Esophagus muscularis mucosa (tissue), 4 donors: ENCODE results near the gene SPAAR. TPM values are rescaled to one million over a fixed set of nuclear protein-coding genes. Genes with fewer than 3 reads are reported as not detected.
A peak's percentile ranks its signal among the peaks of the same experiment; 100 is the strongest.

Experiments used
- DNase-seq: peaks from one replicate; pipeline ENCODE4 v3.0.0-alpha.2; 2017; ENCODE audit errors: extremely low spot score
- H3K27ac ChIP-seq, 4 donors: fragments of 200-600 bp; sonication (generic); replicated peaks in 1 of 4; 1 replicate in 3 of 4; 2 replicates in 1 of 4; pipeline ENCODE4 v1.5.1; 2016 to 2019; ENCODE audit warnings: mild to moderate bottlenecking in 1 of 4
- H3K27me3 ChIP-seq, 4 donors: fragments of 200-600 bp; sonication (generic); one replicate each; pipeline versions ENCODE4 v1.5.1 to v1.6.0; 2016 to 2019
- H3K36me3 ChIP-seq, 4 donors: fragments of 200-600 bp; sonication (generic); one replicate each; pipeline ENCODE4 v1.5.1; 2016 to 2019
- H3K4me1 ChIP-seq, 4 donors: fragments of 200-600 bp; sonication (generic); one replicate each; pipeline ENCODE4 v1.5.1; 2016 to 2019
- H3K4me3 ChIP-seq, 4 donors: fragments of 200-600 bp; sonication (generic); 1 replicate in 2 of 4; 2 replicates in 2 of 4; pipeline ENCODE4 v1.5.1; 2016 to 2019; ENCODE audit warnings: mild to moderate bottlenecking in 4 of 4, moderate library complexity in 1 of 4
- H3K9me3 ChIP-seq, 4 donors: fragments of 200-600 bp; sonication (generic); 1 replicate in 3 of 4; 2 replicates in 1 of 4; pipeline ENCODE4 v1.5.1; 2016 to 2019
- EP300 ChIP-seq: sonication (generic); formaldehyde crosslinking; IDR thresholded peaks from one replicate; pipeline ENCODE4 v1.6.1; 2017; ENCODE audit warnings: antibody characterized with exemption
- POLR2A ChIP-seq: fragments of 450-650 bp; IDR thresholded peaks from one replicate; pipeline ENCODE4 v1.6.1; 2017; ENCODE audit warnings: antibody characterized with exemption, moderate library complexity, mild to moderate bottlenecking, low read depth
- POLR2AphosphoS5 ChIP-seq, 2 donors: sonication (generic); formaldehyde crosslinking; IDR thresholded peaks; one replicate each; pipeline ENCODE4 v1.6.1; 2017; ENCODE audit warnings: antibody characterized with exemption in 2 of 2
- WGBS: methylation state at CpG from one replicate; pipeline ENCODE4 v1.1.5; 2018; 5-methylcytosine and 5-hydroxymethylcytosine counted together
- intact Hi-C: fragments of 100-400 bp; cut with DNase I; formaldehyde crosslinking; loops from one replicate; pipeline ENCODE4 v1.15.1; 2023
- total RNA-seq, 4 donors: library from RNA; depleted of rRNA; stranded (reverse); fragments of >200 nt; gene quantifications; one replicate each; pipeline versions ENCODE4 v1.1.0 to v1.2.1, GENCODE V29; 2016
- TF ChIP-seq, protein P1 (sequence below), 3 experiments: fragments of 200-600 bp in 2 of 3; fragments of 450-650 bp in 1 of 3; sonication (generic) in 2 of 3; IDR thresholded peaks; one replicate each; pipeline ENCODE4 v1.5.1; 2017 to 2019; ENCODE audit warnings: antibody characterized with exemption in 3 of 3, mild to moderate bottlenecking in 2 of 3, moderate library complexity in 1 of 3

Gene SPAAR
- total RNA-seq, 4 donors from 2014 or later, result 2.1 to 5.7 (median 2.8) TPM

DNA sequence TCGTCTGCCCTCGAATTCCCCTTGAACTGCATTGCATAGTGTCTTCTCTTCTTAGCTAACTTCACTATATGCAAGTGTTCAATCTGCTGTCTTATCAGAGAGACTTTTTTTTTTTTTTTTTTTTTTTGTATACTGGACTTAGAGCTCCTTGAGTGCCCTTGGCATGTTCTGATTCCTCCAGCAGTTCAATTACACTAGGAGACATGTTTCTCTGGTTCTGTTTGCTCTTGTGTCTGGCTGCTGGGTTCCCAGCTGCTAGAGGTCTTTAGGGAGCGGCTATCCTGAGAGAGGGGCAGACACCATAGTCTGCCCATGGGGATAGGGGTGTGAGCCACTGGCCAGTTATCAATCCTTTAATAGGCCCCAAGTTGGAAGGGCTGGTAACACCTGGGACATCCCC, 35.6 kb downstream of the SPAAR start:
- DNase-seq, result no peak
- Histone ChIP-seq H3K27me3 (no peaks in the 10 kb centered on the region), H3K9me3 (no peaks in the 10 kb centered on the region), H3K4me1 (peaks cover 6 to 16% (median 12%) of the 10 kb centered on the region in 4 donors), H3K27ac (peak overlapping the region in 2 of 4 donors; percentile 18 to 39), H3K36me3 (no peaks in the 10 kb centered on the region), H3K4me3 (no peak overlapping the region)
- WGBS, result 97% methylated on average over 3 of the region's 3 CpGs
- no peak for TF ChIP-seq EP300
- no peak for TF ChIP-seq POLR2A
- no peak for TF ChIP-seq POLR2AphosphoS5 (IDR thresholded peaks at IDR 0.05)
- TF ChIP-seq, protein P1, sequence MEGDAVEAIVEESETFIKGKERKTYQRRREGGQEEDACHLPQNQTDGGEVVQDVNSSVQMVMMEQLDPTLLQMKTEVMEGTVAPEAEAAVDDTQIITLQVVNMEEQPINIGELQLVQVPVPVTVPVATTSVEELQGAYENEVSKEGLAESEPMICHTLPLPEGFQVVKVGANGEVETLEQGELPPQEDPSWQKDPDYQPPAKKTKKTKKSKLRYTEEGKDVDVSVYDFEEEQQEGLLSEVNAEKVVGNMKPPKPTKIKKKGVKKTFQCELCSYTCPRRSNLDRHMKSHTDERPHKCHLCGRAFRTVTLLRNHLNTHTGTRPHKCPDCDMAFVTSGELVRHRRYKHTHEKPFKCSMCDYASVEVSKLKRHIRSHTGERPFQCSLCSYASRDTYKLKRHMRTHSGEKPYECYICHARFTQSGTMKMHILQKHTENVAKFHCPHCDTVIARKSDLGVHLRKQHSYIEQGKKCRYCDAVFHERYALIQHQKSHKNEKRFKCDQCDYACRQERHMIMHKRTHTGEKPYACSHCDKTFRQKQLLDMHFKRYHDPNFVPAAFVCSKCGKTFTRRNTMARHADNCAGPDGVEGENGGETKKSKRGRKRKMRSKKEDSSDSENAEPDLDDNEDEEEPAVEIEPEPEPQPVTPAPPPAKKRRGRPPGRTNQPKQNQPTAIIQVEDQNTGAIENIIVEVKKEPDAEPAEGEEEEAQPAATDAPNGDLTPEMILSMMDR (IDR thresholded peaks at IDR 0.05), result no peak
- intact Hi-C loops, result no loop called here

DNA sequence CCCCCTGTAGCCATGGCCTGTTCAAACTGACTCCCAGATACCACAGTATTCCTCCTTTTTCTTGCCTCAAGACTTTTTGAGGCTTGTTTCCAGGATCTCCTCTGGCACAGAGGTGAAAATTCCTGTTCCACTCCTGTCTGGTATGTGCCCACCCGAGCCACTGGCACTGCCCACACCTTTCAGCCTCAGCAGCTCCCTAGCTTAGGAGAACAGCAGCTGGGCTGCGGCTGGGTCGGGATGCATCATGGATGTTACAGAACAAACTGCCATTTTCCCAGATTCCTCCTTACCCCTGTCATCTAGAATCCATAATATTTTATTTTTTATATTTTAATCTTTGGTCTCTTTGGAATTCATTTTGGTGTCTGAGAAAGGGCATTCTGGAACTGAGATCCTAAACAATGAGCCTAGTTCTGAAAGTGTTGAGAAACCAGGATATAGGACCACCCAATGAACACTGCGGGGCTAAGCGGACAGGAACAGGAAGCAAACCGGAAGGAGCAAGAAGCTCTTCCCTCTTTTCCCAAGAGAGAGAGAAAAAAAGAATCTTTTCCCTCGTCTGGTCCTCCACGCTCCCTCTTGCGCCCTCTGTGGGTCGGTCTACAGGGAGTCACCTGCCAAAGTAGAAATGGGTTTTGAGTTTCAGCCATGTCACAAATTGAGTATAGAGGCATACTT, 36.2 kb downstream of the SPAAR start:
- TF ChIP-seq POLR2AphosphoS5 (IDR thresholded peaks at IDR 0.05) (peak; percentile 53 to 54), POLR2A (no peak)
- TF ChIP-seq, protein P1 (IDR thresholded peaks at IDR 0.05), result peak; percentile 82 to 90 (median 86)
- 33% methylated on average over 10 of the region's 10 CpGs for WGBS
- H3K4me3 ChIP-seq, result peak overlapping the region in 3 of 4 donors; percentile 3 to 15 (median 12)
- DNase-seq, result no peak
- no peaks in the 10 kb centered on the region for H3K9me3 ChIP-seq
- H3K4me1 ChIP-seq, result peaks cover 6 to 16% (median 12%) of the 10 kb centered on the region in 4 donors
- intact Hi-C loops, result no loop called here
- H3K36me3 ChIP-seq, result no peaks in the 10 kb centered on the region
- H3K27me3 ChIP-seq, result no peaks in the 10 kb centered on the region
- H3K27ac ChIP-seq, result peak overlapping the region in 3 of 4 donors; percentile 18 to 39 (median 20)

DNA sequence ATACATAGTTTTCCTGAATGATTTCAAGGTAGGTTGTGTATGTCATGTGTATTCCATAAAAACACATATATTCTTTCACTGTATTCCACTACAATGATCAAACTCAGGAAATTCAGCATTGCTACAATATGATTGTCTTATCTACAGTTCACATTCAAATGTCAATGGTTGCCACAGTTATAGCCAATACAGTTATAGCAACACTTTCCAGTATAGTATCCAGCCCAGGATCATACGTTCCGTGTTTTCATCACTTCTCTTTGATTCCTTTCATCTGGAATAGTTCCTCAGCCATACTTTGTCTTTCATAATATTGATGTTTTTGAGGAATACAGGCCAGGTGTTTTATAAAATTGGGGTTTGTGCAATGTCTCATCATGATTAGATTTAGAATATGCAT, 39.2 kb downstream of the SPAAR start:
- no peak overlapping the region for H3K27ac ChIP-seq
- H3K36me3 ChIP-seq, result no peaks in the 10 kb centered on the region
- H3K27me3 ChIP-seq, result no peaks in the 10 kb centered on the region
- H3K4me3 ChIP-seq, result no peak overlapping the region
- TF ChIP-seq POLR2AphosphoS5 (IDR thresholded peaks at IDR 0.05) (no peak), POLR2A (no peak), EP300 (no peak)
- TF ChIP-seq, protein P1 (IDR thresholded peaks at IDR 0.05), result no peak
- H3K4me1 ChIP-seq, result peaks cover 6 to 18% (median 13%) of the 10 kb centered on the region in 4 donors
- no peaks in the 10 kb centered on the region for H3K9me3 ChIP-seq
- DNase-seq, result no peak
- intact Hi-C loops, result no loop called here
- WGBS, result 75% methylated on average over 2 of the region's 2 CpGs

DNA sequence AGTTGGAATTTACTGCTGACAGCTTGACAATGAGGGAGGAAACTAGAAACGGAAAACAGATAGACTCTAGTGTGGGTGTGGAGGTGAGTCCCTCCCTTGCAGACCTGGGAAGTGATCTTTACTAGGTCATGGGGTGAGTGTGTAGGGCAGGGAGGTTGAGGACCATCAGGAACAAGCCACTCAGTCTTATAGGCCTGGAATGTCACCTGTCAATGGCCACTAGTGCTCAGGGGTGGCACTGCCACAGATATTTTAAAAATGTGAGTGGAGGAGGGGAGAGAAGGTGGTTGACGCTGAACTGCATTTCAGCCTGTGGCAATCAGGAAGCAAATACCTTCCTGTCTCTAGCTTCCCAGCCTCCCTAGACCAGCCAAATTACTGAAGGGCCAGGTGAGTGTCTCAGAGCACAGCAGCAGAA, 39.6 kb downstream of the SPAAR start:
- TF ChIP-seq EP300 (no peak), POLR2AphosphoS5 (IDR thresholded peaks at IDR 0.05) (no peak), POLR2A (no peak)
- TF ChIP-seq, protein P1 (IDR thresholded peaks at IDR 0.05), result no peak
- Histone ChIP-seq H3K4me1 (peaks cover 6 to 18% (median 13%) of the 10 kb centered on the region in 4 donors), H3K27me3 (no peaks in the 10 kb centered on the region), H3K4me3 (no peak overlapping the region), H3K36me3 (no peaks in the 10 kb centered on the region), H3K9me3 (no peaks in the 10 kb centered on the region), H3K27ac (no peak overlapping the region)
- intact Hi-C loops, result no loop called here
- WGBS, result 74% methylated on average over 2 of the region's 2 CpGs
- DNase-seq, result no peak

DNA sequence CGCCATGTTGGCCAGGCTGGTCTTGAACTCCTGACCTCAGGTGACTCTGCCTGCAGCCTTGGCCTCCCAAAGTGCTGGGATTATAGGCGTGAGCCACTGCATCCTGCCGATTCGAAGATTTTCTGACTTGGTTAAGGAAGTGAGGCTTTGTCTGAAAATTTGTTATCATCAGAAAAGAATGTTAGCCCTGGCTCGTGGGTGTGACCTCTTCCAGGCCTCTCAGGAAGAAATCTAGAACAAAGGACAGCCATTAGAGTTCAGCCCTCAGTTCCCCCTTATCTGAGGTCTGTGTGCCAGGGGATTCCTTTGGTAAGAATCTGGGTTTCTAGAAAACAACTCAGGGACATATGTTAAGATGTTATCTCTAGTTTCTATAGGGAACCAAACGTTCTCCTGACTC, 42.4 kb downstream of the SPAAR start:
- Histone ChIP-seq H3K27ac (peak overlapping the region in 2 of 4 donors; percentile 12 to 27), H3K36me3 (no peaks in the 10 kb centered on the region), H3K9me3 (no peaks in the 10 kb centered on the region), H3K4me1 (peaks cover 0 to 11% (median 4%) of the 10 kb centered on the region in 4 donors), H3K4me3 (no peak overlapping the region), H3K27me3 (no peaks in the 10 kb centered on the region)
- TF ChIP-seq, protein P1 (IDR thresholded peaks at IDR 0.05), result no peak
- peak in 1 of 2 donors; percentile 36 for TF ChIP-seq POLR2AphosphoS5 (IDR thresholded peaks at IDR 0.05)
- WGBS, result 70% methylated on average over 6 of the region's 6 CpGs
- intact Hi-C loops, result no loop called here
- no peak for DNase-seq
